Measurements from ENCODE around the gene FAM193A. TPM values are rescaled to one million over a fixed set of nuclear protein-coding genes. Genes with fewer than 3 reads are reported as not detected.
A peak's percentile ranks its signal among the peaks of the same experiment; 100 is the strongest.

The FAM193A gene
- 12.9 TPM for total RNA-seq
- 10 to 100 TPM; 14.3 to 24.2 (median 19.9) TPM for polyA plus RNA-seq (ENCODE audit: insufficient read depth in 1 of 8, insufficient read length in 8 of 8, low replicate concordance in 1 of 8)
- long read RNA-seq, donor 1, full-length matches to known transcripts: 1 of 1 reads
- long read RNA-seq, donor 1, partial matches to known transcripts: 0 of 1 reads
- long read RNA-seq, donor 1, other reads (novel, unspliced or antisense): 0 of 1 reads
- long read RNA-seq, donor 2: 0 reads
- long read RNA-seq, donor 3: 0 reads
- long read RNA-seq, donor 4: 0 reads
- long read RNA-seq, donor 5, partial matches to known transcripts: 0 of 2 reads
- long read RNA-seq, donor 5, other reads (novel, unspliced or antisense): 0 of 2 reads
- long read RNA-seq, donor 6, full-length matches to known transcripts: 3 of 8 reads
- long read RNA-seq, donor 6, partial matches to known transcripts: 5 of 8 reads
- long read RNA-seq, donor 6, other reads (novel, unspliced or antisense): 0 of 8 reads
- long read RNA-seq, donor 7, partial matches to known transcripts: 0 of 1 reads
- long read RNA-seq, donor 7, other reads (novel, unspliced or antisense): 0 of 1 reads
- long read RNA-seq, donor 8: 0 reads
- long read RNA-seq, donor 9, partial matches to known transcripts: 0 of 7 reads
- long read RNA-seq, donor 9, other reads (novel, unspliced or antisense): 6 of 7 reads
- long read RNA-seq, donor 10, partial matches to known transcripts: 0 of 1 reads
- long read RNA-seq, donor 10, other reads (novel, unspliced or antisense): 0 of 1 reads
- long read RNA-seq, donor 11: 0 reads

- no peaks in the 10 kb centered on the region for H3K36me3 ChIP-seq (ENCODE audit: control insufficient read depth, insufficient read depth, low read length)
These were observed at the start of gene FAM193A for GRCh38 chr4:2536193-2537010. TSS of gene FAM193A (plus strand) at chr4:2536647. CDS start at chr4:2536916, 269 bp downstream.

DNA sequence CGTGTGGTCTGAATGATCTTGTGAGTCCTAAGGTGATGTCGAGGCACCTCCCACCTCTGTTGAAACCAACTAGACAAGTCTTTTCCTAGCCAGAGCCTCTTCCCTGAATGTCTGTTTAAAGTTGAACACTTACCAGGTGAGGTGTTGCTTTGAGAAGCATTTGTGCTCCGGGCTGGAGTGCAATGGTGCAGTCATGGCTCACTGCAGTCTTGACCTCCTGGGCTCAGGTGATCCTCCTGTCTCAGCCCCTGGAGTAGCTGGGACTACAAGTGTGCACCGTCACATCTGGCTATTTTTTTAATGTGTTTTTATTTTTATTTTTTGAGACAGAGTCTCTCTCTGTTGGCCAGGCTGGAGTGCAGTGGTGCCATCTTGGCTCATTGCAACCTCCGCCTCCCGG is 49.5 kb upstream of the FAM193A start:
- Histone ChIP-seq H3K9me3 (replicated peaks; ENCODE audit: control insufficient read depth, low read depth, low read length) (no peaks in the 10 kb centered on the region), H3K4me3 (ENCODE audit: low read length) (no peak overlapping the region), H3K36me3 (ENCODE audit: control insufficient read depth, insufficient read depth, low read length) (peaks cover 13% of the 10 kb centered on the region), H3K27ac (ENCODE audit: low read length) (no peak overlapping the region), H3K27me3 (ENCODE audit: control insufficient read depth, insufficient read depth, low read length) (no peaks in the 10 kb centered on the region), H3K4me1 (ENCODE audit: control insufficient read depth, insufficient read depth, low read length) (peaks cover 39% of the 10 kb centered on the region)
- 91% methylated on average over 1 of the region's 6 CpGs for WGBS (ENCODE audit: insufficient coverage)
- DNase-seq: no peak

More at GRCh38 chr4:2536193-2537010, at the start of gene FAM193A:
- Histone ChIP-seq H3K27ac (ENCODE audit: low read length) (peak within 1 kb of the TSS; percentile 96), H3K4me1 (ENCODE audit: control insufficient read depth, insufficient read depth, low read length) (peaks cover 17% of the 10 kb centered on the region), H3K4me3 (ENCODE audit: low read length) (peak within 1 kb of the TSS; percentile 77), H3K9me3 (replicated peaks; ENCODE audit: control insufficient read depth, low read depth, low read length) (no peaks in the 10 kb centered on the region), H3K27me3 (ENCODE audit: control insufficient read depth, insufficient read depth, low read length) (no peaks in the 10 kb centered on the region)
- under 1% methylated on average over 88 of the region's 106 CpGs for WGBS (ENCODE audit: insufficient coverage)
- peak; percentile 100 for DNase-seq

GRCh38 chr4:2487632-2488031 is 48.8 kb upstream of the FAM193A start:
- Histone ChIP-seq H3K27me3 (ENCODE audit: control insufficient read depth, insufficient read depth, low read length) (no peaks in the 10 kb centered on the region), H3K36me3 (ENCODE audit: control insufficient read depth, insufficient read depth, low read length) (peaks cover 20% of the 10 kb centered on the region), H3K4me1 (ENCODE audit: control insufficient read depth, insufficient read depth, low read length) (peaks cover 33% of the 10 kb centered on the region), H3K4me3 (ENCODE audit: low read length) (no peak overlapping the region), H3K27ac (ENCODE audit: low read length) (no peak overlapping the region), H3K9me3 (replicated peaks; ENCODE audit: control insufficient read depth, low read depth, low read length) (no peaks in the 10 kb centered on the region)
- DNase-seq: no peak
- WGBS (ENCODE audit: insufficient coverage): 75% methylated on average over 4 of the region's 6 CpGs

DNA sequence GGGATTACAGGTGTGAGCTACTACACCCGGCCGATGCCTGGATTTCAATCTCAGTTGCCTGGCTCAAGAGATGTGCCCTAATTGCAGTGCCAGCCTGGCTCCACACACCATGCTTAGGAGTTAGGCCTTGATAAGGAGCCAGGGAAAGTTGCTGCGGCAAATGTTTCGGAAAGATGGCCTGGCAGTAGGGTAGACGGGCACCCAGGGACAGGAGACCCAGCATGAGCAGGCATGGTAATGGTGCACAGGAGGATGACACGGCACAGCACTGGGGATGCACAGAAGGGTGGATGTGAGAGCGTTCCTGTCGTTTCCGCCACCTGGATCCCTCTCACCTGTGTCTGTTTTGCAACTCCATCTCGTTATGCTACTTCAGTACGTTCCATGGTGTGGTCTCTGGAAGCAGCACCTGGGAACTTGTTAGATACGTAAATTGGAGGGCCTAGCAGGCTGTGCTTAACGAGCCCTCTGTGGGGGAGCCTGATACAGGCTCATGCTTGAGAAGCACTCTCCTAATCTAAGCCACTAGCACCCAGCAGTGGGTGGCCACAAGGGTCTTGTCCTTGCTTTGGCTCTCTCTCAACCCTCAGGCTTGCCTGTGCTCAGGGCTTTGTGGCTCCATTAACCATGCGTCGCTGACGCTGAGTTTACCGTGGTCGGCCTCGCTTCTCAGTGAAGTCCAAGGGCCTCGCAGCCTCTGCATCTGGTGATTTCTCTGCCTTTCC is 47.2 kb upstream of the FAM193A start:
- WGBS (ENCODE audit: insufficient coverage): 95% methylated on average over 15 of the region's 20 CpGs
- H3K27me3 ChIP-seq (ENCODE audit: control insufficient read depth, insufficient read depth, low read length): no peaks in the 10 kb centered on the region
- no peaks in the 10 kb centered on the region for H3K9me3 ChIP-seq (replicated peaks; ENCODE audit: control insufficient read depth, low read depth, low read length)
- H3K4me3 ChIP-seq (ENCODE audit: low read length): no peak overlapping the region
- H3K27ac ChIP-seq (ENCODE audit: low read length): no peak overlapping the region
- peaks cover 24% of the 10 kb centered on the region for H3K4me1 ChIP-seq (ENCODE audit: control insufficient read depth, insufficient read depth, low read length)
- H3K36me3 ChIP-seq (ENCODE audit: control insufficient read depth, insufficient read depth, low read length): peaks cover 30% of the 10 kb centered on the region
- no peak for DNase-seq

DNA sequence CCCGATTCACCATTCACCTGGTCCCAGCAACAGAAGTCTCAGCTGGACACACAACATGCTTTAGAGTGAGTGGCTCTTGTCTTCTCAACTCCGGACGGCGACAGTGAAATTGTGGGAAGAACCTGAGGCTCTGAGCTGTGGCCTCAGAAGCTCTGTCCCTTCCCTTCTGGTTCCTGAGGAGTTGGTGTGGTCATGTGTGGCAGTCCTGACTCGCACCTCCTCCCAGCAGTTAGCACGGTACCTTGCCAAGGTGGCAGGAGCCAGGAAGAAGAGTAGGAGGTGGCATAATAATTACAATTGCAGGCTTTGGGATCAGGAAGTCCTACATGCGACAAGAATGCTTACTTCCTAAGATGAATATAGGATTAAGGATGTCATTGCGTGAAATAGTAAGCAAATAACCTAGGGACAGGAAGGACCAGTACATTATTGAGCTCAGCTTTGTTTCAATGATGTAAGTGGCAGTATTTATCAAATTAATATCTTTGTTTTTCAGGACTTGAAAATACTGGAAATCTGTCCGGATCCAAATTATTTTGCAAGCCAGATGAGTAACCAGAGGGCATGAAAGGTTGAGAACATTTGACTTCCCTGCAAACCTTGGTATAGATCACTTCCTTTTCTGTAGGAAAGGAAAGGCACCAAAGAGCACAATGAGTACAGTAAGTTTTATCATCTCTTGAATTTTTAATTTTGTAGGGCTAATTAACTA is 46.5 kb upstream of the FAM193A start:
- no peak for DNase-seq
- no peak overlapping the region for H3K27ac ChIP-seq (ENCODE audit: low read length)
- peaks cover 31% of the 10 kb centered on the region for H3K36me3 ChIP-seq (ENCODE audit: control insufficient read depth, insufficient read depth, low read length)
- H3K9me3 ChIP-seq (replicated peaks; ENCODE audit: control insufficient read depth, low read depth, low read length): no peaks in the 10 kb centered on the region
- no peaks in the 10 kb centered on the region for H3K27me3 ChIP-seq (ENCODE audit: control insufficient read depth, insufficient read depth, low read length)
- 91% methylated on average over 4 of the region's 9 CpGs for WGBS (ENCODE audit: insufficient coverage)
- H3K4me3 ChIP-seq (ENCODE audit: low read length): no peak overlapping the region
- H3K4me1 ChIP-seq (ENCODE audit: control insufficient read depth, insufficient read depth, low read length): peaks cover 19% of the 10 kb centered on the region

GRCh38 chr4:2492970-2493369 is 43.5 kb upstream of the FAM193A start:
- Histone ChIP-seq H3K4me1 (ENCODE audit: control insufficient read depth, insufficient read depth, low read length) (no peaks in the 10 kb centered on the region), H3K27ac (ENCODE audit: low read length) (no peak overlapping the region), H3K36me3 (ENCODE audit: control insufficient read depth, insufficient read depth, low read length) (peaks cover 55% of the 10 kb centered on the region), H3K4me3 (ENCODE audit: low read length) (no peak overlapping the region), H3K9me3 (replicated peaks; ENCODE audit: control insufficient read depth, low read depth, low read length) (no peaks in the 10 kb centered on the region), H3K27me3 (ENCODE audit: control insufficient read depth, insufficient read depth, low read length) (no peaks in the 10 kb centered on the region)
- 83% methylated on average over 1 of the region's 1 CpG for WGBS (ENCODE audit: insufficient coverage)
- no peak for DNase-seq

DNA sequence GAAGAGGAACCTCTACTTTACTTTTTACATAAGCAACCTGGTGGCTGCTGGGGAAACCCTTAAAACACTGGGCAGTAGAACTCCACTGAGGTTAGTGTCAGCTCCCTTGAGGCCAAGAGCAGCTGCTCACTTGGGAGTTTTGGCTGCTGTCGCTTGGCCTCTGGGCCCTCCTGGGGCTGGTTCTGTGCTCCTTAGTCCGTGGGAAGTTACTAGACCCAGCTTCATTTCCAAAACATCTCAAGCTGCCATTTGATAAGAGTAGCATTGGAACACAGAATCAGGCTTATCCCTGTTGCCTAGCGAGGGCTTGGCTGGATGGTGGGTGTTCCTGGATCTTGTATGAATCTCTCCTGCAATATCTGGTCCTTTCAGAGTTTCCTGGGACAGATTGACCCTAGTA is 41.5 kb upstream of the FAM193A start:
- no peaks in the 10 kb centered on the region for H3K9me3 ChIP-seq (replicated peaks; ENCODE audit: control insufficient read depth, low read depth, low read length)
- peaks cover 62% of the 10 kb centered on the region for H3K36me3 ChIP-seq (ENCODE audit: control insufficient read depth, insufficient read depth, low read length)
- H3K4me1 ChIP-seq (ENCODE audit: control insufficient read depth, insufficient read depth, low read length): no peaks in the 10 kb centered on the region
- H3K4me3 ChIP-seq (ENCODE audit: low read length): no peak overlapping the region
- no peak overlapping the region for H3K27ac ChIP-seq (ENCODE audit: low read length)
- DNase-seq: no peak
- H3K27me3 ChIP-seq (ENCODE audit: control insufficient read depth, insufficient read depth, low read length): no peaks in the 10 kb centered on the region
- no CpG with 5 or more reads among the region's 3 CpGs for WGBS (ENCODE audit: insufficient coverage)

DNA sequence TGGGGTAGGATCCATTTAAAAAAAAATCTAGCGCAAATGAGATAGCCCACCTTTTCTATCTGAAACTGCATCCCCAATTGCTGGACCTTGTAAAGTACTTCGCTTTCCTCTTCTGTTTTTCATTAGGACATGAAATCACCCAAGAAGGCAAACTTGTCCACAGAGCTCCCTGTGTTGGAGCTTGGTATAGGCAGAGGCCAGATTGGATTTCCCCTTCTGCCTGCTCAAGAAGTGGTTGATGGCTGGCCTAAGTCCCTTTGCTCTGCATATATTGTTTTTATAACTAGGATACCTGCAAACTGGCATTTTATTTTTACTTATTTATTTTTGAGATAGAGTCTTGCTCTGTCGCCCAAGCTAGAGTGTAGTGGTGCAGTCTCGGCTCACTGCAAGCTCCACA is 39.1 kb upstream of the FAM193A start:
- H3K4me3 ChIP-seq (ENCODE audit: low read length): no peak overlapping the region
- H3K27me3 ChIP-seq (ENCODE audit: control insufficient read depth, insufficient read depth, low read length): no peaks in the 10 kb centered on the region
- H3K36me3 ChIP-seq (ENCODE audit: control insufficient read depth, insufficient read depth, low read length): peaks cover 69% of the 10 kb centered on the region
- no CpG with 5 or more reads among the region's 4 CpGs for WGBS (ENCODE audit: insufficient coverage)
- no peaks in the 10 kb centered on the region for H3K4me1 ChIP-seq (ENCODE audit: control insufficient read depth, insufficient read depth, low read length)
- H3K9me3 ChIP-seq (replicated peaks; ENCODE audit: control insufficient read depth, low read depth, low read length): no peaks in the 10 kb centered on the region
- DNase-seq: no peak
- no peak overlapping the region for H3K27ac ChIP-seq (ENCODE audit: low read length)

DNA sequence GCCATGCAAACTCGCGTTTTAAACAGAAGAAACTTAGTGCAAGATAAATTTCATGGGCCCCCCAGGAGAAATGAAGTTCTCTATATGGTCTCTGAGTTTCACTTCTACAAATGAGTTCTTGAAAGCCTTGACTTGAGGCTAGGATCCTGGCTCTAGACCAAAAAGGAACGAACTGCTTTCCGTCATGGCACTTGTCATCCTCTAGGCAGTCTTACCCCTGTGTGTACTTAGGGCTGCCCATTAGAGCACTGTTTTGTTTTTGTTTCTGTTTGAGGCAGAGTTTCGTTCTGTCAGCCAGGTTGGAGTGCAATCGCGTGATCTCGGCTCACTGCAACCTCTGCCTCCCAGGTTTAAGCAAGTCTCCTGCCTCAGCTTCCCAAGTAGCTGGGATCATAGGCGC is 38.5 kb upstream of the FAM193A start:
- H3K4me3 ChIP-seq (ENCODE audit: low read length): no peak overlapping the region
- no peak overlapping the region for H3K27ac ChIP-seq (ENCODE audit: low read length)
- H3K9me3 ChIP-seq (replicated peaks; ENCODE audit: control insufficient read depth, low read depth, low read length): no peaks in the 10 kb centered on the region
- H3K4me1 ChIP-seq (ENCODE audit: control insufficient read depth, insufficient read depth, low read length): no peaks in the 10 kb centered on the region
- peaks cover 67% of the 10 kb centered on the region for H3K36me3 ChIP-seq (ENCODE audit: control insufficient read depth, insufficient read depth, low read length)
- H3K27me3 ChIP-seq (ENCODE audit: control insufficient read depth, insufficient read depth, low read length): no peaks in the 10 kb centered on the region
- 96% methylated on average over 7 of the region's 9 CpGs for WGBS (ENCODE audit: insufficient coverage)
- DNase-seq: peak; percentile 79

Data from muscle of leg (tissue), 16 donors.